Thyroid gland (tissue), 4 donors: ENCODE results near the gene ZBTB18. TPM values are rescaled to one million over a fixed set of nuclear protein-coding genes. Genes with fewer than 3 reads are reported as not detected.

Experiments
- DNase-seq, 2 donors: peaks; one replicate each; pipeline ENCODE4 v3.0.0-alpha.2; 2019
- H3K27ac ChIP-seq, 3 donors: fragments of 200-600 bp; sonication (generic); 1 replicate in 2 of 3; 2 replicates in 1 of 3; pipeline ENCODE4 v1.5.1; 2016 to 2019; ENCODE audit warnings: mild to moderate bottlenecking in 1 of 3, moderate library complexity in 1 of 3
- H3K27me3 ChIP-seq: fragments of 200-600 bp; sonication (generic); one replicate; pipeline ENCODE4 v1.5.1; 2019
- H3K36me3 ChIP-seq, 2 donors: fragments of 200-600 bp; sonication (generic); one replicate each; pipeline ENCODE4 v1.5.1; 2016 to 2019
- H3K4me1 ChIP-seq, 2 donors: fragments of 200-600 bp; sonication (generic); one replicate each; pipeline ENCODE4 v1.5.1; 2017 to 2019
- H3K4me3 ChIP-seq, 3 donors: fragments of 200-600 bp; sonication (generic); replicated peaks in 1 of 3; 1 replicate in 2 of 3; 2 replicates in 1 of 3; pipeline ENCODE4 v1.5.1; 2016; ENCODE audit warnings: mild to moderate bottlenecking in 1 of 3
- H3K9me3 ChIP-seq: fragments of 200-600 bp; sonication (generic); one replicate; pipeline ENCODE4 v1.5.1; 2017
- POLR2A ChIP-seq, 2 donors: fragments of 450-650 bp; IDR thresholded peaks; one replicate each; pipeline ENCODE4 v1.6.1; 2017; ENCODE audit warnings: antibody characterized with exemption in 2 of 2, mild to moderate bottlenecking in 2 of 2, moderate library complexity in 1 of 2
- WGBS, 2 donors: methylation state at CpG; one replicate each; pipeline ENCODE4 v1.1.5; 2017; 5-methylcytosine and 5-hydroxymethylcytosine counted together
- intact Hi-C: fragments of 100-400 bp; cut with DNase I; formaldehyde crosslinking; loops from one replicate; pipeline ENCODE4 v1.15.1; 2023
- total RNA-seq, 4 donors: library from RNA; depleted of rRNA; stranded (reverse); fragments of >200 nt; gene quantifications; one replicate each; pipeline ENCODE4 v1.2.3, GENCODE V29; 2016
- TF ChIP-seq, protein P1 (sequence below), 6 experiments: fragments of 200-600 bp in 3 of 6; fragments of 450-650 bp in 3 of 6; sonication (generic) in 3 of 6; IDR thresholded peaks; one replicate each; pipeline ENCODE4 v1.5.1; 2016 to 2019; ENCODE audit warnings: antibody characterized with exemption in 6 of 6, mild to moderate bottlenecking in 2 of 6, inconsistent platforms in 1 of 6, moderate library complexity in 1 of 6

Gene ZBTB18
- total RNA-seq, result 10 to 100 TPM; 15.5 to 20.6 (median 18.3) TPM

- peaks cover 16 to 22% of the 10 kb centered on the region in 2 donors for H3K36me3 ChIP-seq
- H3K4me3 ChIP-seq, result peak within 1 kb of the TSS in 1 of 3 donors; percentile 79
- no peaks in the 10 kb centered on the region for H3K27me3 ChIP-seq
- 49 to 51% methylated on average over 4 of the region's 4 CpGs for WGBS, 2 donors
- peaks cover 6 to 13% of the 10 kb centered on the region in 2 donors for H3K4me1 ChIP-seq
- H3K27ac ChIP-seq, result peak within 1 kb of the TSS in 2 of 3 donors; percentile 0 to 62
- DNase-seq, result no peak
- TF ChIP-seq, protein P1, sequence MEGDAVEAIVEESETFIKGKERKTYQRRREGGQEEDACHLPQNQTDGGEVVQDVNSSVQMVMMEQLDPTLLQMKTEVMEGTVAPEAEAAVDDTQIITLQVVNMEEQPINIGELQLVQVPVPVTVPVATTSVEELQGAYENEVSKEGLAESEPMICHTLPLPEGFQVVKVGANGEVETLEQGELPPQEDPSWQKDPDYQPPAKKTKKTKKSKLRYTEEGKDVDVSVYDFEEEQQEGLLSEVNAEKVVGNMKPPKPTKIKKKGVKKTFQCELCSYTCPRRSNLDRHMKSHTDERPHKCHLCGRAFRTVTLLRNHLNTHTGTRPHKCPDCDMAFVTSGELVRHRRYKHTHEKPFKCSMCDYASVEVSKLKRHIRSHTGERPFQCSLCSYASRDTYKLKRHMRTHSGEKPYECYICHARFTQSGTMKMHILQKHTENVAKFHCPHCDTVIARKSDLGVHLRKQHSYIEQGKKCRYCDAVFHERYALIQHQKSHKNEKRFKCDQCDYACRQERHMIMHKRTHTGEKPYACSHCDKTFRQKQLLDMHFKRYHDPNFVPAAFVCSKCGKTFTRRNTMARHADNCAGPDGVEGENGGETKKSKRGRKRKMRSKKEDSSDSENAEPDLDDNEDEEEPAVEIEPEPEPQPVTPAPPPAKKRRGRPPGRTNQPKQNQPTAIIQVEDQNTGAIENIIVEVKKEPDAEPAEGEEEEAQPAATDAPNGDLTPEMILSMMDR (IDR thresholded peaks at IDR 0.05), result no peak
- TF ChIP-seq POLR2A (IDR thresholded peaks at IDR 0.05), result no peak
- no peaks in the 10 kb centered on the region for H3K9me3 ChIP-seq
- intact Hi-C loops, result loop anchor here (10.0 kb wide), 1 partner anchor 224 kb away; no protein-coding TSS in a partner anchor
Observed at GRCh38 chr1:244050835-244051444, at the start of gene ZBTB18. ZBTB18 (plus strand) TSS chr1:244051283; CDS start chr1:244051432, 149 bp downstream.

DNA sequence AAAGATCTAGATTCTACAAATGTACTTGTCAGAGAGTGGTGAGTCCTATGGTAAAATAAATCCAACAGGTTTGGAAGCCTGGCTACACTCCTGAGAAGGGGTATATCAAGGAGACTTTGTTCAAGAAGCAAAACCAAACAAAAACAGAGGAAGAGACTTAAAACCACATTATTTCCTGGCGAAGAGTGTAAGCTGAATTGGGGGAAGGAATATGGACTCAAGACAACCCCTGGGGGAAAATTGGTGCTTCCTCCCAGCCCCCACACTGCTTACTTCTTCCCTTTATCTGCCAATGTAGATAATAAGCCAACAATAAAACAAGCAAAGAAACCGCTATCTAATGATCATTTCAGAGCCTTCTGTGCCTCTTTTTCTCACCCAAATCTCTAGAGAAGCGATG lies 48.4 kb upstream of the ZBTB18 start:
- WGBS, 2 donors, result 54 to 60% methylated on average over 3 of the region's 3 CpGs
- Histone ChIP-seq H3K36me3 (no peaks in the 10 kb centered on the region), H3K9me3 (no peaks in the 10 kb centered on the region), H3K4me3 (no peak overlapping the region), H3K27me3 (no peaks in the 10 kb centered on the region), H3K4me1 (no peaks in the 10 kb centered on the region), H3K27ac (no peak overlapping the region)
- no peak for TF ChIP-seq POLR2A (IDR thresholded peaks at IDR 0.05)
- TF ChIP-seq, protein P1 (IDR thresholded peaks at IDR 0.05), result no peak
- no peak for DNase-seq
- intact Hi-C loops, result no loop called here

DNA sequence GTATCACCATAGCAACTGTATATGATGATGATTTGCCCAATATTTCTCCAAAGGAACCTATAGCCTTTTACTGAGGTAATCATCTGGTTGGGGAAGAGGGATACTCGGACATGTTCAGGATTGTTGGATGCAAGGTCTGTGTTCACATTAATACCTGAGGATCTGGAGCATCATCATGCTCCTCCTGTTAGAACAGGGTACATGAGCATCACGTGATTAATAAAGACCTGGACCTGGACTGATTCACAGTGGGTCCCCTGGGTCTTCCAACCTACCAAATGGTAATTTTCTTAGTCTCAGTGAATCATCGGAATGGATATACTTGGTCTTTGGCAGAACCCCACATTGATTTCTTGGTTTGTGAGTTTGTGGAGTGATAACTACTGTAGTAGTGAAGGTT lies 45.6 kb upstream of the ZBTB18 start:
- no peak for TF ChIP-seq POLR2A (IDR thresholded peaks at IDR 0.05)
- TF ChIP-seq, protein P1 (IDR thresholded peaks at IDR 0.05), result no peak
- Histone ChIP-seq H3K36me3 (no peaks in the 10 kb centered on the region), H3K27ac (no peak overlapping the region), H3K9me3 (no peaks in the 10 kb centered on the region), H3K4me1 (no peaks in the 10 kb centered on the region), H3K4me3 (no peak overlapping the region), H3K27me3 (no peaks in the 10 kb centered on the region)
- intact Hi-C loops, result no loop called here
- no peak for DNase-seq
- WGBS, 2 donors, result 88 to 89% methylated on average over 2 to 3 of the region's 3 CpGs

DNA sequence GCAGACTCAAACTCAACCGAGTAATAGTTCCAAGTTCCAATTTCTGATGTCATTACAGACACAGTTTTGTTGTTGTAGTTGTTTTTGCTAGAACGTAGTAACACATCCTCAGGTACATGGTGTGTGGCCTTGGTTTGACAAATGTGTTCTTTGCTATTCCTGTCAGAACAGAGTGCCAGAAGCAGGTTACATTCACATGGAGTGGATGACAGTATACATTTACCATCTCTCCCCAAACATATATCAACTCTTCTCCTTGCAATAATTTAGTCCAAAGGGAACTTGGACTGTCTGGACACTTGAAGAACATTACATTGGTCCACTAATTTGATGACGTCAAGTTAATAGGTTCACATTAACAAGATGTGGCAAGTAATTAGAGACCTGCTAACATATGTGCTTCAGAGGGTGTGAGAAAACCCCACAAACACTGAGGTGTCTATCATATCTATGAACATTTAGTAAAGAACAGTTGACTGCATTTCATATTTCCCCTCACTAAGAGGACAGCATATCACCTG lies 44.6 kb upstream of the ZBTB18 start:
- Histone ChIP-seq H3K9me3 (no peaks in the 10 kb centered on the region), H3K27ac (no peak overlapping the region), H3K36me3 (no peaks in the 10 kb centered on the region), H3K4me1 (no peaks in the 10 kb centered on the region), H3K27me3 (no peaks in the 10 kb centered on the region), H3K4me3 (no peak overlapping the region)
- intact Hi-C loops, result no loop called here
- no peak for DNase-seq
- WGBS, 2 donors, result 42 to 45% methylated on average over 3 of the region's 3 CpGs
- no peak for TF ChIP-seq POLR2A (IDR thresholded peaks at IDR 0.05)
- TF ChIP-seq, protein P1 (IDR thresholded peaks at IDR 0.05), result no peak

GRCh38 chr1:244006961-244007360 lies 44.1 kb upstream of the ZBTB18 start:
- Histone ChIP-seq H3K27me3 (no peaks in the 10 kb centered on the region), H3K4me1 (no peaks in the 10 kb centered on the region), H3K4me3 (no peak overlapping the region), H3K27ac (no peak overlapping the region), H3K36me3 (no peaks in the 10 kb centered on the region), H3K9me3 (no peaks in the 10 kb centered on the region)
- WGBS, 2 donors, result 86 to 95% methylated on average over 5 of the region's 5 CpGs
- intact Hi-C loops, result no loop called here
- TF ChIP-seq, protein P1 (IDR thresholded peaks at IDR 0.05), result no peak
- TF ChIP-seq POLR2A (IDR thresholded peaks at IDR 0.05), result no peak
- DNase-seq, result no peak
